PFSK-1 (cell line): ENCODE data around the gene FREM3.

Experiments used
- FOXP2 ChIP-seq: optimal IDR thresholded peaks from 2 replicates; pipeline ENCODE3; 2011; ENCODE audit warnings: borderline replicate concordance, control low read depth, inconsistent platforms; ENCODE audit not compliant: insufficient read depth; ENCODE audit errors: extremely low read length, extremely low read depth
- POLR2AphosphoS5 ChIP-seq: IDR thresholded peaks from 2 replicates; pipeline ENCODE4 v1.6.1; 2012; ENCODE audit warnings: low read depth, mild to moderate bottlenecking, control low read depth, low read length, moderate library complexity
- SIN3A ChIP-seq: IDR thresholded peaks from 2 replicates; pipeline ENCODE4 v1.6.1; 2012; ENCODE audit warnings: mild to moderate bottlenecking, low read length, moderate library complexity, borderline replicate concordance; ENCODE audit not compliant: insufficient read depth
- TAF1 ChIP-seq: IDR thresholded peaks from 2 replicates; pipeline ENCODE4 v1.6.1; 2012; ENCODE audit warnings: low read length, control low read depth, borderline replicate concordance; ENCODE audit not compliant: insufficient read depth
- TF ChIP-seq, protein P1 (sequence below), 2 experiments: IDR thresholded peaks; 2 replicates each; pipeline versions ENCODE4 v1.6.1 to v1.8.0; 2011 to 2012; ENCODE audit warnings: low read depth in 2 of 2, low read length in 2 of 2, control low read depth in 1 of 2, inconsistent platforms in 1 of 2, mild to moderate bottlenecking in 1 of 2, moderate library complexity in 1 of 2; ENCODE audit not compliant: insufficient read depth in 1 of 2

FREM3 gene

DNA sequence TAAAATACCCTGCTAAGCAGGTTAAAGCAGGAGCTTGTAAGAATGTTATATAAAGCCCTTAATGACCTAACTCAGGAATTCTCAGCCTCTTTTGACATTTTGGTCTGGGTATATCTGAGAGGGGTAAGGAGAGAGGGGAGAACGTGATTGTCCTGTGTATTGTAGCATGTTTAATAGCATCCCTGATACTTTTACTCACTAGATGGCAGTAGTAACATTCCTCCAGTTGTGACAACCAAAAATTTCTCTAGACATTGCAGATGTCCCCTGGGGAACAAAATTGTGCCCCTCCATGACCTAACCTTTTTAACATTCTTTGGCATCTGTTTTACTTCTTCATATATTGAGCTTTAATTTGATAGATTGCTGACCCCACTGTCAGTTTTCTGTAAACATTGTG is 169.1 kb downstream of the FREM3 start:
- TF ChIP-seq, protein P1, sequence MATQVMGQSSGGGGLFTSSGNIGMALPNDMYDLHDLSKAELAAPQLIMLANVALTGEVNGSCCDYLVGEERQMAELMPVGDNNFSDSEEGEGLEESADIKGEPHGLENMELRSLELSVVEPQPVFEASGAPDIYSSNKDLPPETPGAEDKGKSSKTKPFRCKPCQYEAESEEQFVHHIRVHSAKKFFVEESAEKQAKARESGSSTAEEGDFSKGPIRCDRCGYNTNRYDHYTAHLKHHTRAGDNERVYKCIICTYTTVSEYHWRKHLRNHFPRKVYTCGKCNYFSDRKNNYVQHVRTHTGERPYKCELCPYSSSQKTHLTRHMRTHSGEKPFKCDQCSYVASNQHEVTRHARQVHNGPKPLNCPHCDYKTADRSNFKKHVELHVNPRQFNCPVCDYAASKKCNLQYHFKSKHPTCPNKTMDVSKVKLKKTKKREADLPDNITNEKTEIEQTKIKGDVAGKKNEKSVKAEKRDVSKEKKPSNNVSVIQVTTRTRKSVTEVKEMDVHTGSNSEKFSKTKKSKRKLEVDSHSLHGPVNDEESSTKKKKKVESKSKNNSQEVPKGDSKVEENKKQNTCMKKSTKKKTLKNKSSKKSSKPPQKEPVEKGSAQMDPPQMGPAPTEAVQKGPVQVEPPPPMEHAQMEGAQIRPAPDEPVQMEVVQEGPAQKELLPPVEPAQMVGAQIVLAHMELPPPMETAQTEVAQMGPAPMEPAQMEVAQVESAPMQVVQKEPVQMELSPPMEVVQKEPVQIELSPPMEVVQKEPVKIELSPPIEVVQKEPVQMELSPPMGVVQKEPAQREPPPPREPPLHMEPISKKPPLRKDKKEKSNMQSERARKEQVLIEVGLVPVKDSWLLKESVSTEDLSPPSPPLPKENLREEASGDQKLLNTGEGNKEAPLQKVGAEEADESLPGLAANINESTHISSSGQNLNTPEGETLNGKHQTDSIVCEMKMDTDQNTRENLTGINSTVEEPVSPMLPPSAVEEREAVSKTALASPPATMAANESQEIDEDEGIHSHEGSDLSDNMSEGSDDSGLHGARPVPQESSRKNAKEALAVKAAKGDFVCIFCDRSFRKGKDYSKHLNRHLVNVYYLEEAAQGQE (IDR thresholded peaks at IDR 0.05; ENCODE audit: insufficient read depth in 1 of 2, low read depth in 2 of 2, low read length in 2 of 2): no peak
- TF ChIP-seq FOXP2: no peak
- TF ChIP-seq SIN3A: no peak
- TF ChIP-seq POLR2AphosphoS5: no peak
- TF ChIP-seq TAF1: no peak
